ENCODE data around the gene PDK2. TPM values are rescaled to one million over a fixed set of nuclear protein-coding genes. Genes with fewer than 3 reads are reported as not detected.
A peak's percentile ranks its signal among the peaks of the same experiment; 100 is the strongest.

PDK2 gene
- total and polyA plus RNA-seq, 5 experiments from 2014 or later: 27.9 to 47.4 (median 44.4) TPM

GRCh38 chr17:50139185-50139783 is 44.1 kb downstream of the PDK2 start:
- DNase-seq: no peak
- no peak for ATAC-seq
- Mint-ChIP-seq H3K27ac (peak overlapping the region in 6 of 10 donors; percentile 24 to 91 (median 84)), H3K4me3 (peak overlapping the region in 1 of 10 donors; percentile 86), H3K4me1 (peaks cover 51 to 59% (median 55%) of the 10 kb centered on the region in 4 donors), H3K9me3 (no peaks in the 10 kb centered on the region), H3K36me3 (peaks cover 5 to 83% (median 39%) of the 10 kb centered on the region in 3 donors), H3K27me3 (no peaks in the 10 kb centered on the region)
- POLR2A ChIA-PET: interaction anchor here (1.1 to 6.5 kb wide), 7 partner anchors 8 to 30 kb away, joined by 3 to 90 read pairs (median 10); partner anchors contain the start of genes PPP1R9B and SAMD14

- DNase-seq (peak; percentile 67 to 90 (median 78)), ATAC-seq (peak; percentile 88 to 90)
- POLR2A ChIA-PET: interaction anchor here (1.0 to 6.5 kb wide), 8 partner anchors 10 to 38 kb away, joined by 3 to 90 read pairs (median 8); partner anchors contain the start of genes PPP1R9B and SAMD14
- Mint-ChIP-seq H3K4me3 (peak overlapping the region; percentile 55 to 86 (median 76)), H3K36me3 (peaks cover 5 to 87% (median 39%) of the 10 kb centered on the region in 3 donors), H3K4me1 (peaks cover 58 to 68% (median 63%) of the 10 kb centered on the region in 4 donors), H3K9me3 (no peaks in the 10 kb centered on the region), H3K27ac (peak overlapping the region; percentile 84 to 95 (median 90)), H3K27me3 (no peaks in the 10 kb centered on the region)
Measured at GRCh38 chr17:50139950-50140885, 45.1 kb downstream of the PDK2 start.

- peaks cover 5 to 83% (median 39%) of the 10 kb centered on the region in 3 donors for H3K36me3 Mint-ChIP-seq
- peaks cover 65 to 78% (median 73%) of the 10 kb centered on the region in 4 donors for H3K4me1 Mint-ChIP-seq
- no peaks in the 10 kb centered on the region for H3K9me3 Mint-ChIP-seq
- peak overlapping the region; percentile 78 to 93 (median 90) for H3K27ac Mint-ChIP-seq
- H3K27me3 Mint-ChIP-seq: no peaks in the 10 kb centered on the region
- ATAC-seq (no peak), DNase-seq (no peak)
- peak overlapping the region; percentile 55 to 87 (median 76) for H3K4me3 Mint-ChIP-seq
- POLR2A ChIA-PET: interaction anchor here (1.0 to 6.5 kb wide), 7 partner anchors 11 to 37 kb away, joined by 3 to 90 read pairs (median 5); partner anchors contain the start of genes PPP1R9B and SAMD14
Measured at GRCh38 chr17:50141026-50141744, 46.0 kb downstream of the PDK2 start.

- Mint-ChIP-seq H3K27ac (peak overlapping the region; percentile 55 to 93 (median 88)), H3K36me3 (peaks cover 5 to 79% (median 37%) of the 10 kb centered on the region in 3 donors), H3K27me3 (no peaks in the 10 kb centered on the region), H3K4me1 (peaks cover 63 to 83% (median 78%) of the 10 kb centered on the region in 4 donors), H3K4me3 (peak overlapping the region; percentile 46 to 87 (median 76)), H3K9me3 (no peaks in the 10 kb centered on the region)
- ATAC-seq: peak; percentile 15 to 21
- POLR2A ChIA-PET: interaction anchor here (1.0 to 6.5 kb wide), 9 partner anchors 10 to 47 kb away, joined by 3 to 90 read pairs (median 4); partner anchors contain the start of gene PPP1R9B
- DNase-seq: no peak
Measured at GRCh38 chr17:50141745-50142110, 46.6 kb downstream of the PDK2 start.

GRCh38 chr17:50143461-50144176 is 48.5 kb downstream of the PDK2 start:
- POLR2A ChIA-PET: interaction anchor here (0.8 to 6.5 kb wide), 2 partner anchors 9 to 18 kb away, joined by 3 to 90 read pairs; partner anchors contain the start of gene PPP1R9B
- peak overlapping the region in 7 of 10 donors; percentile 63 to 91 (median 88) for H3K27ac Mint-ChIP-seq
- peaks cover 64 to 93% (median 88%) of the 10 kb centered on the region in 4 donors for H3K4me1 Mint-ChIP-seq
- ATAC-seq (no peak), DNase-seq (no peak)
- no peaks in the 10 kb centered on the region for H3K27me3 Mint-ChIP-seq
- H3K9me3 Mint-ChIP-seq: no peaks in the 10 kb centered on the region
- H3K36me3 Mint-ChIP-seq: peaks cover 0 to 64% (median 19%) of the 10 kb centered on the region in 3 donors
- peak overlapping the region in 6 of 10 donors; percentile 14 to 86 (median 60) for H3K4me3 Mint-ChIP-seq

- H3K27me3 Mint-ChIP-seq: no peaks in the 10 kb centered on the region
- H3K4me1 Mint-ChIP-seq: peaks cover 64 to 93% (median 87%) of the 10 kb centered on the region in 4 donors
- POLR2A ChIA-PET: interaction anchor here (0.8 to 6.5 kb wide), 2 partner anchors 8 to 18 kb away, joined by 3 to 90 read pairs; partner anchors contain the start of gene PPP1R9B
- H3K9me3 Mint-ChIP-seq: no peaks in the 10 kb centered on the region
- H3K36me3 Mint-ChIP-seq: peaks cover 0 to 58% (median 13%) of the 10 kb centered on the region in 3 donors
- H3K4me3 Mint-ChIP-seq: peak overlapping the region in 5 of 10 donors; percentile 15 to 67 (median 27)
- no peak for DNase-seq
- peak overlapping the region; percentile 13 to 91 (median 76) for H3K27ac Mint-ChIP-seq
- ATAC-seq: no peak
Measured at GRCh38 chr17:50144355-50144754, 49.2 kb downstream of the PDK2 start.

- ATAC-seq: no peak
- H3K27ac Mint-ChIP-seq: peak overlapping the region; percentile 63 to 91 (median 87)
- POLR2A ChIA-PET: no interaction called here
- H3K36me3 Mint-ChIP-seq: peaks cover 0 to 52% (median 8%) of the 10 kb centered on the region in 3 donors
- H3K4me3 Mint-ChIP-seq: peak overlapping the region in 9 of 10 donors; percentile 16 to 98 (median 65)
- no peaks in the 10 kb centered on the region for H3K27me3 Mint-ChIP-seq
- H3K4me1 Mint-ChIP-seq: peaks cover 59 to 86% (median 82%) of the 10 kb centered on the region in 4 donors
- no peak for DNase-seq
- no peaks in the 10 kb centered on the region for H3K9me3 Mint-ChIP-seq
Measured at GRCh38 chr17:50144845-50145531, 49.8 kb downstream of the PDK2 start.

- DNase-seq: no peak
- POLR2A ChIA-PET: interaction anchor here (0.8 to 1.1 kb wide), 2 partner anchors 9 to 16 kb away, joined by 3 to 6 read pairs; no protein-coding TSS in a partner anchor
- peak overlapping the region; percentile 61 to 91 (median 87) for H3K27ac Mint-ChIP-seq
- H3K4me1 Mint-ChIP-seq: peaks cover 54 to 79% (median 75%) of the 10 kb centered on the region in 4 donors
- no peaks in the 10 kb centered on the region for H3K27me3 Mint-ChIP-seq
- no peak for ATAC-seq
- H3K4me3 Mint-ChIP-seq: peak overlapping the region; percentile 41 to 98 (median 88)
- H3K9me3 Mint-ChIP-seq: no peaks in the 10 kb centered on the region
- peaks cover 0 to 47% (median 8%) of the 10 kb centered on the region in 3 donors for H3K36me3 Mint-ChIP-seq
Measured at GRCh38 chr17:50145532-50146229, 50.5 kb downstream of the PDK2 start.

GRCh38 chr17:50146230-50146926 is 51.2 kb downstream of the PDK2 start:
- H3K36me3 Mint-ChIP-seq: peaks cover 0 to 41% (median 8%) of the 10 kb centered on the region in 3 donors
- peak overlapping the region; percentile 87 to 98 (median 95) for H3K4me3 Mint-ChIP-seq
- peaks cover 49 to 75% (median 70%) of the 10 kb centered on the region in 4 donors for H3K4me1 Mint-ChIP-seq
- ATAC-seq: no peak
- peak overlapping the region; percentile 83 to 97 (median 92) for H3K27ac Mint-ChIP-seq
- H3K9me3 Mint-ChIP-seq: no peaks in the 10 kb centered on the region
- POLR2A ChIA-PET: interaction anchor here (0.8 to 2.2 kb wide), 3 partner anchors 9 to 32 kb away, joined by 3 to 9 read pairs (median 6); no protein-coding TSS in a partner anchor
- no peak for DNase-seq
- H3K27me3 Mint-ChIP-seq: no peaks in the 10 kb centered on the region
